ENCODE data around the gene PGBD2. TPM values are rescaled to one million over a fixed set of nuclear protein-coding genes. Genes with fewer than 3 reads are reported as not detected.

The PGBD2 gene
- total and polyA plus RNA-seq, 9 of the 15 experiments (the other 6 are each of a cell fraction or from before 2014, with no cell fraction given): 11.9 to 21.8 (median 14.7) TPM

DNA sequence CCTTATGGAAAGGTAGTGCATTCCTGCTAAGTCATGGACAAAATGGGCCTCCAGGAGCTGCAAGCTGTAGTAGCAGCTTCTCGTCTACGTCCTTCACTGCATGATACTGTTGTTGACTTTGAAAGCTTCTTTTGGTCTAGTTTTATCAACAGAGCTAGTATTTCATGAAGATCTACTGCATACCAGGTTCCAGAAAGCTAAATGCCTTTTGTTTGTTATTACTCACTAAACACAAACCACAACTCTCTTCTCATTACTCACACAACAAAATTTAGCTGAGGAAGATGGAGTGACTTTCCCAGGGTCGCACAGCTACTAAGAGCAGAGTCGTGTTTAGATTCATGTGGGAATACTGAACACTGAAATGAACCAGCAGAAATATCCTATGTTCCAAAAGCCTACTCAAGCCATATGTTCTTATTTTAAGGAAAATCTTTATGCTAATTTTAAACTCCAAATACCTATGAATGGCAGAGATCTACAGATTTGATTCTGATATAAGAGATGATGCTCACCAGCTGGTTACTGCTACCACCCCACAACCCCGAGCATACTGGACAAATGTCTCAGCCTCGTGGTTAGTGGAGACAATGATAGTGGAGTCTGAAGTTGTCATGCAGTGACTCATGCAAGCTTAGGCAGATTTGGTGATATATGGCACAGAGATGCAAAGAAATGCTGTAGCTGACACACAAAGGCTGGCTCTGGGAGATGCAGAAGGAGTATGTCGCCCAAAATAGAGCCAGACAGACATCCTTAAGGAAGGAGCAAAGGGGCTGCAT, 20.6 kb downstream of the PGBD2 start (continued):
- TF ChIP-seq, protein P1, sequence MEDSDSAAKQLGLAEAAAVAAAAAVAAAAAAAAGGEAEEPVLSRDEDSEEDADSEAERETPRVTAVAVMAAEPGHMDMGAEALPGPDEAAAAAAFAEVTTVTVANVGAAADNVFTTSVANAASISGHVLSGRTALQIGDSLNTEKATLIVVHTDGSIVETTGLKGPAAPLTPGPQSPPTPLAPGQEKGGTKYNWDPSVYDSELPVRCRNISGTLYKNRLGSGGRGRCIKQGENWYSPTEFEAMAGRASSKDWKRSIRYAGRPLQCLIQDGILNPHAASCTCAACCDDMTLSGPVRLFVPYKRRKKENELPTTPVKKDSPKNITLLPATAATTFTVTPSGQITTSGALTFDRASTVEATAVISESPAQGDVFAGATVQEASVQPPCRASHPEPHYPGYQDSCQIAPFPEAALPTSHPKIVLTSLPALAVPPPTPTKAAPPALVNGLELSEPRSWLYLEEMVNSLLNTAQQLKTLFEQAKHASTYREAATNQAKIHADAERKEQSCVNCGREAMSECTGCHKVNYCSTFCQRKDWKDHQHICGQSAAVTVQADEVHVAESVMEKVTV (CRISPR knock-in tag; IDR thresholded peaks at IDR 0.05): no peak
- TF ChIP-seq YY1 (IDR thresholded peaks at IDR 0.05; ENCODE audit: borderline replicate concordance in 1 of 3, control insufficient read depth in 1 of 3, extremely low read depth in 1 of 3, insufficient read depth in 3 of 3, insufficient read length in 1 of 3, insufficient replicate concordance in 2 of 3, low read depth in 1 of 3, low read length in 2 of 3) (no peak), ZNF76 (CRISPR knock-in tag; IDR thresholded peaks at IDR 0.05; ENCODE audit: borderline replicate concordance) (no peak), XRCC3 (IDR thresholded peaks at IDR 0.05) (no peak), ZNF589 (CRISPR knock-in tag; IDR thresholded peaks at IDR 0.05; ENCODE audit: low read depth) (no peak), SMAD2 (IDR thresholded peaks at IDR 0.05; ENCODE audit: low read depth, low read length) (no peak), SREBF1 (IDR thresholded peaks at IDR 0.05; ENCODE audit: borderline replicate concordance, low read depth, low read length) (no peak), NCOA2 (IDR thresholded peaks at IDR 0.05; ENCODE audit: partially characterized antibody in 2 of 2) (no peak), ELF4 (CRISPR knock-in tag; IDR thresholded peaks at IDR 0.05) (no peak), KAT8 (IDR thresholded peaks at IDR 0.05; ENCODE audit: low read depth) (no peak), ZBTB1 (CRISPR knock-in tag; IDR thresholded peaks at IDR 0.05; ENCODE audit: borderline replicate concordance, low read depth) (no peak), KDM5B (IDR thresholded peaks at IDR 0.05; ENCODE audit: insufficient replicate concordance, low read depth, low read length) (no peak), ZZZ3 (IDR thresholded peaks at IDR 0.05) (no peak), ZNF561 (CRISPR knock-in tag; conservative IDR thresholded peaks at IDR 0.05) (no peak), HSF4 (CRISPR knock-in tag; IDR thresholded peaks at IDR 0.05; ENCODE audit: borderline replicate concordance) (no peak)
- TF ChIP-seq, protein P2, sequence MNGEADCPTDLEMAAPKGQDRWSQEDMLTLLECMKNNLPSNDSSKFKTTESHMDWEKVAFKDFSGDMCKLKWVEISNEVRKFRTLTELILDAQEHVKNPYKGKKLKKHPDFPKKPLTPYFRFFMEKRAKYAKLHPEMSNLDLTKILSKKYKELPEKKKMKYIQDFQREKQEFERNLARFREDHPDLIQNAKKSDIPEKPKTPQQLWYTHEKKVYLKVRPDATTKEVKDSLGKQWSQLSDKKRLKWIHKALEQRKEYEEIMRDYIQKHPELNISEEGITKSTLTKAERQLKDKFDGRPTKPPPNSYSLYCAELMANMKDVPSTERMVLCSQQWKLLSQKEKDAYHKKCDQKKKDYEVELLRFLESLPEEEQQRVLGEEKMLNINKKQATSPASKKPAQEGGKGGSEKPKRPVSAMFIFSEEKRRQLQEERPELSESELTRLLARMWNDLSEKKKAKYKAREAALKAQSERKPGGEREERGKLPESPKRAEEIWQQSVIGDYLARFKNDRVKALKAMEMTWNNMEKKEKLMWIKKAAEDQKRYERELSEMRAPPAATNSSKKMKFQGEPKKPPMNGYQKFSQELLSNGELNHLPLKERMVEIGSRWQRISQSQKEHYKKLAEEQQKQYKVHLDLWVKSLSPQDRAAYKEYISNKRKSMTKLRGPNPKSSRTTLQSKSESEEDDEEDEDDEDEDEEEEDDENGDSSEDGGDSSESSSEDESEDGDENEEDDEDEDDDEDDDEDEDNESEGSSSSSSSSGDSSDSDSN (IDR thresholded peaks at IDR 0.05; ENCODE audit: borderline replicate concordance in 1 of 2, low read depth in 2 of 2, low read length in 2 of 2): no peak
- TF ChIP-seq, protein P3, sequence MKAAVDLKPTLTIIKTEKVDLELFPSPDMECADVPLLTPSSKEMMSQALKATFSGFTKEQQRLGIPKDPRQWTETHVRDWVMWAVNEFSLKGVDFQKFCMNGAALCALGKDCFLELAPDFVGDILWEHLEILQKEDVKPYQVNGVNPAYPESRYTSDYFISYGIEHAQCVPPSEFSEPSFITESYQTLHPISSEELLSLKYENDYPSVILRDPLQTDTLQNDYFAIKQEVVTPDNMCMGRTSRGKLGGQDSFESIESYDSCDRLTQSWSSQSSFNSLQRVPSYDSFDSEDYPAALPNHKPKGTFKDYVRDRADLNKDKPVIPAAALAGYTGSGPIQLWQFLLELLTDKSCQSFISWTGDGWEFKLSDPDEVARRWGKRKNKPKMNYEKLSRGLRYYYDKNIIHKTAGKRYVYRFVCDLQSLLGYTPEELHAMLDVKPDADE (conservative IDR thresholded peaks at IDR 0.05; ENCODE audit: control insufficient read depth, low read depth, low read length): no peak
- TF ChIP-seq, protein P4, sequence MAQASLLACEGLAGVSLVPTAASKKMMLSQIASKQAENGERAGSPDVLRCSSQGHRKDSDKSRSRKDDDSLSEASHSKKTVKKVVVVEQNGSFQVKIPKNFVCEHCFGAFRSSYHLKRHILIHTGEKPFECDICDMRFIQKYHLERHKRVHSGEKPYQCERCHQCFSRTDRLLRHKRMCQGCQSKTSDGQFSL (CRISPR knock-in tag; IDR thresholded peaks at IDR 0.05): no peak
- TF ChIP-seq, protein P4 (tag; IDR thresholded peaks at IDR 0.05): no peak
